MM.1S (cell line): ENCODE results near the gene SPRR1B.

Source experiments
- DNase-seq: peaks from one replicate; pipeline ENCODE4 v3.0.0-alpha.2; 2015
- H2AFZ ChIP-seq: fragments of 300-600 bp; sonication (generic); 2 replicates; pipeline ENCODE4 v1.6.0; 2016; ENCODE audit warnings: antibody characterized with exemption, low read length
- H3F3A ChIP-seq: fragments of 300-600 bp; sonication (generic); 2 replicates; pipeline ENCODE4 v1.6.1; 2016; ENCODE audit warnings: mild to moderate bottlenecking, antibody characterized with exemption, low read length, moderate library complexity, mixed read lengths; ENCODE audit not compliant: insufficient read depth
- H3K27ac ChIP-seq: fragments of 300-600 bp; sonication (generic); 2 replicates; pipeline ENCODE4 v1.5.1; 2016; ENCODE audit warnings: mild to moderate bottlenecking, low read length
- H3K27me3 ChIP-seq: fragments of 300-600 bp; sonication (generic); replicated peaks from 2 replicates; pipeline ENCODE4 v1.6.0; 2016; ENCODE audit warnings: low read length; ENCODE audit not compliant: insufficient read depth
- H3K36me3 ChIP-seq: fragments of 300-600 bp; sonication (generic); replicated peaks from 2 replicates; pipeline ENCODE4 v1.6.1; 2016; ENCODE audit warnings: mild to moderate bottlenecking, low read length, mixed read lengths; ENCODE audit not compliant: insufficient read depth
- H3K4me1 ChIP-seq: fragments of 300-600 bp; sonication (generic); 2 replicates; pipeline ENCODE4 v1.6.1; 2016; ENCODE audit warnings: low read length, mixed read lengths
- H3K4me2 ChIP-seq: fragments of 300-600 bp; sonication (generic); 2 replicates; pipeline ENCODE4 v1.6.0; 2016; ENCODE audit warnings: low read depth, low read length
- H3K4me3 ChIP-seq: fragments of 300-600 bp; sonication (generic); 2 replicates; pipeline ENCODE4 v1.5.1; 2016; ENCODE audit warnings: low read length, mixed read lengths
- H3K79me2 ChIP-seq: fragments of 300-600 bp; sonication (generic); 2 replicates; pipeline ENCODE4 v1.6.1; 2016; ENCODE audit warnings: mixed run types, low read length, mixed read lengths
- H3K9ac ChIP-seq: fragments of 300-600 bp; sonication (generic); 2 replicates; pipeline ENCODE4 v1.6.1; 2016; ENCODE audit warnings: low read length, mixed read lengths
- H3K9me2 ChIP-seq: fragments of 300-600 bp; sonication (generic); replicated peaks from 2 replicates; pipeline ENCODE4 v1.6.1; 2016; ENCODE audit warnings: mild to moderate bottlenecking, low read length, mixed read lengths; ENCODE audit not compliant: insufficient read depth
- H3K9me3 ChIP-seq: fragments of 300-600 bp; sonication (generic); replicated peaks from 2 replicates; pipeline ENCODE4 v1.6.1; 2016; ENCODE audit warnings: mild to moderate bottlenecking, low read length, mixed read lengths; ENCODE audit not compliant: insufficient read depth
- H4K20me1 ChIP-seq: fragments of 300-600 bp; sonication (generic); 2 replicates; pipeline ENCODE4 v1.6.1; 2016; ENCODE audit warnings: mild to moderate bottlenecking, low read length, moderate library complexity, mixed read lengths; ENCODE audit not compliant: insufficient read depth
- CTCF ChIP-seq: fragments of 300-600 bp; sonication (generic); IDR thresholded peaks from 2 replicates; pipeline ENCODE4 v1.5.1; 2016; ENCODE audit warnings: antibody characterized with exemption, low read length, mixed read lengths
- EZH2 ChIP-seq: fragments of 300-600 bp; sonication (generic); optimal IDR thresholded peaks from 2 replicates; pipeline ENCODE3; 2017; ENCODE audit warnings: low read depth, mild to moderate bottlenecking, antibody characterized with exemption, low read length, mixed read lengths
- EZH2phosphoT487 ChIP-seq: fragments of 300-600 bp; sonication (generic); IDR thresholded peaks from 2 replicates; pipeline ENCODE4 v1.6.1; 2018; ENCODE audit warnings: antibody characterized with exemption, low read length

SPRR1B gene

GRCh38 chr1:153070243-153070642 lies 39.2 kb downstream of the SPRR1B start:
- no peaks in the 10 kb centered on the region for H3K27me3 ChIP-seq
- no peak overlapping the region for H2AFZ ChIP-seq
- H4K20me1 ChIP-seq, result no peaks in the 10 kb centered on the region
- H3K27ac ChIP-seq, result no peak overlapping the region
- no peaks in the 10 kb centered on the region for H3K9me3 ChIP-seq
- DNase-seq, result no peak
- no peaks in the 10 kb centered on the region for H3K9me2 ChIP-seq
- no peaks in the 10 kb centered on the region for H3K4me1 ChIP-seq
- H3F3A ChIP-seq, result no peaks in the 10 kb centered on the region
- no peak overlapping the region for H3K4me2 ChIP-seq
- H3K36me3 ChIP-seq, result no peaks in the 10 kb centered on the region
- TF ChIP-seq EZH2 (no peak), EZH2phosphoT487 (no peak), CTCF (no peak)
- no peaks in the 10 kb centered on the region for H3K79me2 ChIP-seq
- no peak overlapping the region for H3K9ac ChIP-seq
- no peak overlapping the region for H3K4me3 ChIP-seq

DNA sequence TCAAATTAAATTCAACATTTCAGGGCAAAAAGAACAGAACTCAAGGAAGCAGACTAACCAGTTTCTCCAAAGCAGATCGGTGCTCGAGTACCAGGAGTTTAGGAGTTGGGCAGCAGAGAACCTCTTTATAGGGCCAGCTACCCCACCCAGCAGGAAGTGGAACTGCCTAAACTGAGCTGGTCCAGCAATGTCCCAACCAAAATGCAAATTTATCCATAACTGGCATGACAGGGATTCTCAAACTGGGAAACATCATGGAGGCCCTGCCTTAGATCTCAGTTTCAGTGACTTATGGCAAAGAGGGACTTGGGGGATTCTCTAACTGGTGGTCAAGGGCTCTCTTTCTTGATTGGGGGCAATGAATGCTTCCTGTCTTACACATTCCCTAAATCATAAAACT lies 40.5 kb downstream of the SPRR1B start, which contains the start of gene SPRR2B:
TSS of gene SPRR2B (minus strand) at position 101 of the 400 bp plus-strand sequence. CDS start 772 bp downstream, outside the sequence.
- Histone ChIP-seq H3K27me3 (no peaks in the 10 kb centered on the region), H3K9me2 (no peaks in the 10 kb centered on the region)
- TF ChIP-seq EZH2 (no peak), EZH2phosphoT487 (no peak), CTCF (no peak)

GRCh38 chr1:153072806-153073726 lies 42.1 kb downstream of the SPRR1B start:
- Histone ChIP-seq H3K4me2 (no peak overlapping the region), H3K4me1 (no peaks in the 10 kb centered on the region), H4K20me1 (no peaks in the 10 kb centered on the region), H3K27ac (no peak overlapping the region), H3K79me2 (no peaks in the 10 kb centered on the region), H3K9me3 (no peaks in the 10 kb centered on the region), H3K9ac (no peak overlapping the region), H3F3A (no peaks in the 10 kb centered on the region), H3K36me3 (no peaks in the 10 kb centered on the region), H3K27me3 (no peaks in the 10 kb centered on the region), H3K4me3 (no peak overlapping the region), H2AFZ (no peak overlapping the region), H3K9me2 (no peaks in the 10 kb centered on the region)
- TF ChIP-seq EZH2 (no peak), CTCF (no peak), EZH2phosphoT487 (no peak)
- no peak for DNase-seq

More for the DNA sequence above, 40.5 kb downstream of the SPRR1B start, which contains the start of gene SPRR2B:
- Histone ChIP-seq H3K9me3 (no peaks in the 10 kb centered on the region), H3K27ac (no peak within 1 kb of the TSS), H3K4me1 (no peaks in the 10 kb centered on the region), H3K9ac (no peak within 1 kb of the TSS), H3K36me3 (no peaks in the 10 kb centered on the region), H3K4me2 (no peak within 1 kb of the TSS), H2AFZ (no peak within 1 kb of the TSS), H3F3A (no peaks in the 10 kb centered on the region), H3K4me3 (no peak within 1 kb of the TSS), H4K20me1 (no peaks in the 10 kb centered on the region), H3K79me2 (no peaks in the 10 kb centered on the region)
- no peak for DNase-seq
